ENCODE measurements around the gene OVOL2. TPM values are rescaled to one million over a fixed set of nuclear protein-coding genes. Genes with fewer than 3 reads are reported as not detected.

OVOL2 gene
- total RNA-seq, 1 experiment from 2014 or later = not detected

DNA sequence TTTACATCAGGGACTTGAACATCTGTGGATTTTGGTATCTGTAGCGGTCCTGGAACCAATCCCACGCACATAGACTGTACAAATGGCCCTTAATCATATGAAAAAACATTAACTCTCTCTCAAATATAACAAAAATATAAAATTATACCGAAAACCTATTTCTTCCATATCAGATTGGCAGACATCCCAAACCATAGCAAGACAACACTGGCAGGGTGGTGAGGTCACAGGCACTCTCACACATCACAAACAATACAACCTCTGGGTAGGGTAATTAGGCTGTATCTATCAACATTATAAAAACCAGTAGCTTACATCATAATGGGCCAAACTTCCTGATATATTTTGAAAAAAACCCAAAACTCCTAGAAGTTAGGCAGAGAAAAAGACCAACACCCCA, 40.9 kb downstream of the OVOL2 start:
- DNase-seq (ENCODE audit: low spot score) = no peak
- H3K4me1 ChIP-seq (ENCODE audit: insufficient read depth, low read length, poor library complexity, severe bottlenecking) = no peaks in the 10 kb centered on the region
- no peak overlapping the region for H3K4me3 ChIP-seq (ENCODE audit: low read depth, low read length, poor library complexity, severe bottlenecking)
- no peaks in the 10 kb centered on the region for H3K9me3 ChIP-seq (ENCODE audit: low read depth, low read length, poor library complexity, severe bottlenecking)
- no peaks in the 10 kb centered on the region for H3K27me3 ChIP-seq (replicated peaks; ENCODE audit: insufficient read depth, low read depth, low read length, poor library complexity)
- TF ChIP-seq, protein P1, sequence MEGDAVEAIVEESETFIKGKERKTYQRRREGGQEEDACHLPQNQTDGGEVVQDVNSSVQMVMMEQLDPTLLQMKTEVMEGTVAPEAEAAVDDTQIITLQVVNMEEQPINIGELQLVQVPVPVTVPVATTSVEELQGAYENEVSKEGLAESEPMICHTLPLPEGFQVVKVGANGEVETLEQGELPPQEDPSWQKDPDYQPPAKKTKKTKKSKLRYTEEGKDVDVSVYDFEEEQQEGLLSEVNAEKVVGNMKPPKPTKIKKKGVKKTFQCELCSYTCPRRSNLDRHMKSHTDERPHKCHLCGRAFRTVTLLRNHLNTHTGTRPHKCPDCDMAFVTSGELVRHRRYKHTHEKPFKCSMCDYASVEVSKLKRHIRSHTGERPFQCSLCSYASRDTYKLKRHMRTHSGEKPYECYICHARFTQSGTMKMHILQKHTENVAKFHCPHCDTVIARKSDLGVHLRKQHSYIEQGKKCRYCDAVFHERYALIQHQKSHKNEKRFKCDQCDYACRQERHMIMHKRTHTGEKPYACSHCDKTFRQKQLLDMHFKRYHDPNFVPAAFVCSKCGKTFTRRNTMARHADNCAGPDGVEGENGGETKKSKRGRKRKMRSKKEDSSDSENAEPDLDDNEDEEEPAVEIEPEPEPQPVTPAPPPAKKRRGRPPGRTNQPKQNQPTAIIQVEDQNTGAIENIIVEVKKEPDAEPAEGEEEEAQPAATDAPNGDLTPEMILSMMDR (conservative IDR thresholded peaks at IDR 0.05; ENCODE audit: low read depth, low read length) = no peak
- TF ChIP-seq EZH2 (IDR thresholded peaks at IDR 0.05; ENCODE audit: borderline replicate concordance, low read depth, low read length, poor library complexity, severe bottlenecking) = no peak
- H3K36me3 ChIP-seq (ENCODE audit: insufficient read depth, low read length, poor library complexity, severe bottlenecking) = no peaks in the 10 kb centered on the region
- BruUV-seq (replicated peaks) = no TSS peak
- ChIA-PET POLR2A (ENCODE audit: low non-redundant PET) (no interaction called here), CTCF (no interaction called here)
- H3K27ac ChIP-seq (ENCODE audit: low read depth, low read length, poor library complexity, severe bottlenecking) = no peak overlapping the region
- intact Hi-C loops (cut with micrococcal nuclease; ENCODE audit: unreplicated experiment) = no loop called here

DNA sequence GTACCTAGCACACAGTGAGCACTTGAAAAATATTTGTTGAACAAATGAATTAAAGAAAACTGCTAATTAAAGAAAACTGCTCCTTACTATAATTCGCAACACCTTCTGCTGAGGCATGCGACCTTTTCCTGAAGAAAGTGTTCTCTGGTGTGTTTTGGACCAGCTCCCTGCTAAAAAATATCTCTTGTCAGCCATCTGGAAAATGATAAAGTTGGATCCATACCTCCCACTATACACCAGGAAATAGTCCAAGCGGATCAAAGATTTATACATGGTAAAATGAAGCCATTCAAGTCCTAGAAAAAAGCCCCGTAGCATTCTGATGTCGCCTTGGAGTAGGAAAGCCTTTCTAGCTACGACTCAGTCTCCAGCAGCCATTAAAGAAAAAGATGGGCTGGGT, 43.3 kb downstream of the OVOL2 start:
- intact Hi-C loops (cut with micrococcal nuclease; ENCODE audit: unreplicated experiment) = no loop called here
- CTCF ChIA-PET = no interaction called here
- POLR2A ChIA-PET (ENCODE audit: low non-redundant PET) = no interaction called here

DNA sequence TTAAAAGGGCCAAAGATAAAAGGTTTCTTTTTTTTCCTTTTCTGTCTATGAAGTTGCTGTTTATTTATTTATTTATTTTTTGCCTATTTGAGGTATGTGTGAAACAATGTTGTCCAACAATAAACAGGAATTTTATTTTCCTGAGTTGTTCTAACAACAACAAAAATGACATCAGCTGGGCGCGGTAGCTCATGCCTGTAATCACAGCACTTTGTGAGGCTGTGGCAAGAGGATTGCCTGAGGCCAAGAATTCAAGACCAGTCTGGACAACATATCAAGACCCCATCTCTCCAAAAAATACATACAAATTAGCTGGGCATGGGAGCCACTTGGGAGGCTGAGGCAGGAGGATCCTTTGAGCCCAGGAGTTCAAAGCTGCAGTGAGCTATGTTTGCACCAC, 44.8 kb downstream of the OVOL2 start:
- no TSS peak for BruUV-seq (replicated peaks)
- no peak for TF ChIP-seq EZH2 (IDR thresholded peaks at IDR 0.05; ENCODE audit: borderline replicate concordance, low read depth, low read length, poor library complexity, severe bottlenecking)
- TF ChIP-seq, protein P1 (conservative IDR thresholded peaks at IDR 0.05; ENCODE audit: low read depth, low read length) = no peak

More for the DNA sequence above, 43.3 kb downstream of the OVOL2 start:
- Histone ChIP-seq H3K4me1 (ENCODE audit: insufficient read depth, low read length, poor library complexity, severe bottlenecking) (no peaks in the 10 kb centered on the region), H3K27me3 (replicated peaks; ENCODE audit: insufficient read depth, low read depth, low read length, poor library complexity) (no peaks in the 10 kb centered on the region), H3K36me3 (ENCODE audit: insufficient read depth, low read length, poor library complexity, severe bottlenecking) (no peaks in the 10 kb centered on the region), H3K27ac (ENCODE audit: low read depth, low read length, poor library complexity, severe bottlenecking) (no peak overlapping the region), H3K9me3 (ENCODE audit: low read depth, low read length, poor library complexity, severe bottlenecking) (no peaks in the 10 kb centered on the region), H3K4me3 (ENCODE audit: low read depth, low read length, poor library complexity, severe bottlenecking) (no peak overlapping the region)
- BruUV-seq (replicated peaks) = no TSS peak
- TF ChIP-seq, protein P1 (conservative IDR thresholded peaks at IDR 0.05; ENCODE audit: low read depth, low read length) = no peak
- TF ChIP-seq EZH2 (IDR thresholded peaks at IDR 0.05; ENCODE audit: borderline replicate concordance, low read depth, low read length, poor library complexity, severe bottlenecking) = no peak
- DNase-seq (ENCODE audit: low spot score) = no peak

More for the DNA sequence above, 44.8 kb downstream of the OVOL2 start:
- intact Hi-C loops (cut with micrococcal nuclease; ENCODE audit: unreplicated experiment) = no loop called here
- Histone ChIP-seq H3K27ac (ENCODE audit: low read depth, low read length, poor library complexity, severe bottlenecking) (no peak overlapping the region), H3K36me3 (ENCODE audit: insufficient read depth, low read length, poor library complexity, severe bottlenecking) (no peaks in the 10 kb centered on the region), H3K27me3 (replicated peaks; ENCODE audit: insufficient read depth, low read depth, low read length, poor library complexity) (no peaks in the 10 kb centered on the region), H3K4me3 (ENCODE audit: low read depth, low read length, poor library complexity, severe bottlenecking) (no peak overlapping the region), H3K9me3 (ENCODE audit: low read depth, low read length, poor library complexity, severe bottlenecking) (no peaks in the 10 kb centered on the region), H3K4me1 (ENCODE audit: insufficient read depth, low read length, poor library complexity, severe bottlenecking) (no peaks in the 10 kb centered on the region)
- POLR2A ChIA-PET (ENCODE audit: low non-redundant PET) = interaction anchor here (0.7 kb wide), 1 partner anchor 258 kb away, joined by 3 read pairs; no protein-coding TSS in a partner anchor
- CTCF ChIA-PET = no interaction called here
- no peak for DNase-seq (ENCODE audit: low spot score)
